Ishikawa (cell line): ENCODE results near the gene BTF3L4.

Experiments used
- CEBPB ChIP-seq: IDR thresholded peaks from 2 replicates; pipeline ENCODE4 v1.6.1; 2012
- CREB1 ChIP-seq: IDR thresholded peaks from 2 replicates; pipeline ENCODE4 v1.6.1; 2012; ENCODE audit warnings: low read depth
- EGR1 ChIP-seq: IDR thresholded peaks from 2 replicates; pipeline ENCODE4 v1.6.1; 2012
- EP300 ChIP-seq: IDR thresholded peaks from 2 replicates; pipeline ENCODE4 v1.6.1; 2012; ENCODE audit warnings: borderline replicate concordance
- FOXM1 ChIP-seq: IDR thresholded peaks from 2 replicates; pipeline ENCODE4 v1.6.1; 2012; ENCODE audit warnings: low read depth, borderline replicate concordance
- NFIC ChIP-seq: IDR thresholded peaks from 2 replicates; pipeline ENCODE4 v1.6.1; 2012
- RAD21 ChIP-seq: IDR thresholded peaks from 2 replicates; pipeline ENCODE4 v1.6.1; 2012; ENCODE audit warnings: low read depth
- TAF1 ChIP-seq: IDR thresholded peaks from 2 replicates; pipeline ENCODE4 v1.6.1; 2012; ENCODE audit warnings: low read depth, mild to moderate bottlenecking
- TCF12 ChIP-seq: IDR thresholded peaks from 2 replicates; pipeline ENCODE4 v1.6.1; 2012; ENCODE audit warnings: low read depth
- TEAD4 ChIP-seq: IDR thresholded peaks from 2 replicates; pipeline ENCODE4 v1.6.1; 2012
- YY1 ChIP-seq: IDR thresholded peaks from 2 replicates; pipeline ENCODE4 v1.6.1; 2012; ENCODE audit warnings: low read depth
- ZBTB7A ChIP-seq: IDR thresholded peaks from 2 replicates; pipeline ENCODE4 v1.6.1; 2012; ENCODE audit warnings: low read depth
- TF ChIP-seq, protein P1 (sequence below): IDR thresholded peaks from 2 replicates; pipeline ENCODE4 v1.6.1; 2012
- TF ChIP-seq, protein P2 (sequence below): IDR thresholded peaks from 2 replicates; pipeline ENCODE4 v1.6.1; 2012; ENCODE audit warnings: low read depth, mild to moderate bottlenecking
- TF ChIP-seq, protein P3 (sequence below): IDR thresholded peaks from 2 replicates; pipeline ENCODE4 v1.6.1; 2012

The BTF3L4 gene

DNA sequence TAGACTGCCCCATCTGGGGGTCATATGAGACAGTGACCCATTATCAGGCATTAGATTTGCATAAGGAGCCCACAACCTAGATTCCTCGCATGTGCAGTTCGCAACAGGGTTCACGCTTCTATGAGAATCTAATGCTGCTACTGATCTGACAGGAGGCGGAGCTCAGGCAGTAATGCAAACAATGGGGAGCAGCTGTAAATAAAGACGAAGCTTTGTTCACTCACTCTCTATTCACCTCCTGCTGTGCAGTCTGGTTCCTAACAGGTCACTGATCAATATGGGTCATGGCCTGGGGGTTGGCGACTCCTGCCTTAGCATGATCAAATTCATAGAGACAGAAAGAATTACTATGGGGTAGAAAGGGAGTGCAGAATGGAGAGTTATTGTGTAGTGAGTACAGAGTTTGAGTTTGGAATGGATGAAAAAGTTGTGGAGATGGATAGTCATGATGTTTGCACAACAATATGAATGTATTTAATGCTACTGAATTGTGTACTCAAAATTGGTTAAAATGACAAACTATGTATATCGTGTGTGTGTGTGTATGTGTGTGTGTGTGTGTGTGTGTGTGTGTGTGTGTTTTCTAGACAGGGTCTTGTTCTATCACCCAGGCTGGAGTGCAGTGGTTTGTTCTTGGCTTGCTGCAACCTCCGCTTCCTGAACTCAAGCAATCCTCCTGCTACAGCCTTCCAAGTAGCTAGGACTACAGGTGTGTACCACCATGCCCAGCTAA is 42.2 kb downstream of the BTF3L4 start:
- TF ChIP-seq, protein P1, sequence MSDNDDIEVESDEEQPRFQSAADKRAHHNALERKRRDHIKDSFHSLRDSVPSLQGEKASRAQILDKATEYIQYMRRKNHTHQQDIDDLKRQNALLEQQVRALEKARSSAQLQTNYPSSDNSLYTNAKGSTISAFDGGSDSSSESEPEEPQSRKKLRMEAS, result no peak
- no peak for TF ChIP-seq TEAD4
- TF ChIP-seq TAF1, result no peak
- TF ChIP-seq, protein P2, sequence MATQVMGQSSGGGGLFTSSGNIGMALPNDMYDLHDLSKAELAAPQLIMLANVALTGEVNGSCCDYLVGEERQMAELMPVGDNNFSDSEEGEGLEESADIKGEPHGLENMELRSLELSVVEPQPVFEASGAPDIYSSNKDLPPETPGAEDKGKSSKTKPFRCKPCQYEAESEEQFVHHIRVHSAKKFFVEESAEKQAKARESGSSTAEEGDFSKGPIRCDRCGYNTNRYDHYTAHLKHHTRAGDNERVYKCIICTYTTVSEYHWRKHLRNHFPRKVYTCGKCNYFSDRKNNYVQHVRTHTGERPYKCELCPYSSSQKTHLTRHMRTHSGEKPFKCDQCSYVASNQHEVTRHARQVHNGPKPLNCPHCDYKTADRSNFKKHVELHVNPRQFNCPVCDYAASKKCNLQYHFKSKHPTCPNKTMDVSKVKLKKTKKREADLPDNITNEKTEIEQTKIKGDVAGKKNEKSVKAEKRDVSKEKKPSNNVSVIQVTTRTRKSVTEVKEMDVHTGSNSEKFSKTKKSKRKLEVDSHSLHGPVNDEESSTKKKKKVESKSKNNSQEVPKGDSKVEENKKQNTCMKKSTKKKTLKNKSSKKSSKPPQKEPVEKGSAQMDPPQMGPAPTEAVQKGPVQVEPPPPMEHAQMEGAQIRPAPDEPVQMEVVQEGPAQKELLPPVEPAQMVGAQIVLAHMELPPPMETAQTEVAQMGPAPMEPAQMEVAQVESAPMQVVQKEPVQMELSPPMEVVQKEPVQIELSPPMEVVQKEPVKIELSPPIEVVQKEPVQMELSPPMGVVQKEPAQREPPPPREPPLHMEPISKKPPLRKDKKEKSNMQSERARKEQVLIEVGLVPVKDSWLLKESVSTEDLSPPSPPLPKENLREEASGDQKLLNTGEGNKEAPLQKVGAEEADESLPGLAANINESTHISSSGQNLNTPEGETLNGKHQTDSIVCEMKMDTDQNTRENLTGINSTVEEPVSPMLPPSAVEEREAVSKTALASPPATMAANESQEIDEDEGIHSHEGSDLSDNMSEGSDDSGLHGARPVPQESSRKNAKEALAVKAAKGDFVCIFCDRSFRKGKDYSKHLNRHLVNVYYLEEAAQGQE, result no peak
- TF ChIP-seq FOXM1, result no peak
- no peak for TF ChIP-seq EP300
- no peak for TF ChIP-seq TCF12
- TF ChIP-seq EGR1, result no peak
- no peak for TF ChIP-seq ZBTB7A
- no peak for TF ChIP-seq RAD21
- TF ChIP-seq CEBPB, result no peak

DNA sequence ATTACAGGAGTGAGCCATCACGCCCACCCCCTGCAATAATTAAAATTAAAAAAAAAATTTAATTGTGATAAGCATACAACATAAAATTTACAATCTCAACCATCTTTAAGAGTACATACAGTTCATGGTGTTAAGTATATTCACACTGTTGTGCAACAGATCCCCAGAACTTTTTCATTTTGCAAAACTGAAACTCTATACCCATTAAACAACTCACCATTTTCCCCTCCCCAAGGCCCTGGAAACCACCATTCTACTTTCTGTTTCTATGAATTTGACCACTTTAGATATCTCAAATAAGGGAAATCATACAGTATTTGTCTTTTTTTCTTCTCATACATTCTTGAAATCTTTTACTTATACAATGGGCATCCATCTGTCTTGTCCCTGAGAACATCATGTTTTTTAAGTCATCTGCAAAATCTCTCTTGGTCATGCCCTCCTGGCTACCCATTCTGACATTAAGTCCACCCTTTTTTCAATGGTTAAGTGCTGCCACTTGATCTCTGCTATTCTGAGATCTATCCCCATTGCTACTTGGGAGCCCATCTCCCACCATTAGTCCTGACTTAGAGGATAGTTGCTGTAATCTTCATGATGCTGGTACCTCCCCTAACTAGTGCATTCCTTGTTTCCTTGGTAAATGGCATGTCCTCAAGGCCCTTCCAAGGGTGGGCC is 46.4 kb downstream of the BTF3L4 start:
- TF ChIP-seq EP300, result no peak
- no peak for TF ChIP-seq CREB1
- no peak for TF ChIP-seq ZBTB7A
- no peak for TF ChIP-seq FOXM1
- TF ChIP-seq, protein P2, result no peak
- no peak for TF ChIP-seq CEBPB
- TF ChIP-seq, protein P1, result no peak
- no peak for TF ChIP-seq YY1
- no peak for TF ChIP-seq TEAD4
- TF ChIP-seq RAD21, result no peak
- TF ChIP-seq EGR1, result no peak
- no peak for TF ChIP-seq TAF1
- TF ChIP-seq TCF12, result no peak
- no peak for TF ChIP-seq NFIC
- TF ChIP-seq, protein P3, sequence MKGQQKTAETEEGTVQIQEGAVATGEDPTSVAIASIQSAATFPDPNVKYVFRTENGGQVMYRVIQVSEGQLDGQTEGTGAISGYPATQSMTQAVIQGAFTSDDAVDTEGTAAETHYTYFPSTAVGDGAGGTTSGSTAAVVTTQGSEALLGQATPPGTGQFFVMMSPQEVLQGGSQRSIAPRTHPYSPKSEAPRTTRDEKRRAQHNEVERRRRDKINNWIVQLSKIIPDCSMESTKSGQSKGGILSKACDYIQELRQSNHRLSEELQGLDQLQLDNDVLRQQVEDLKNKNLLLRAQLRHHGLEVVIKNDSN, result no peak

DNA sequence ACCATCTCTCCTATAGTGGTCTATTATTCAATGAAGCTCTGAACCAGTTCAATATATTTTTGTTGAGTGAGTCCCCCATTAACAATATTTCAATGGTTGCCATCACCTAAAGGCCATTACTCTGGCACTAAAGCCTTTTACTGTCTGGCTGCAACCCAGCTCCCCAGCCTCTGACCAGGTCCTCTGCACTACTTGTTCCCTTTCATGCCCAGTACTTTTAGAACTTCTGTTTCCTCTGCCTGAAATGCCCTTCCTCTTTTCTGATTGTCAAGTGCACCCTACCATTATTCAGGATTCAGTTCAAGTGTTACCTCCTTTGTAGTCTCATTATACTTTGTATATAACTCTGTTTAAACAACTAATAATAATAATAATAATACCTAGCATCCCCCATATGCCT is 55.4 kb downstream of the BTF3L4 start:
- no peak for TF ChIP-seq TAF1
- no peak for TF ChIP-seq TCF12
- TF ChIP-seq RAD21, result no peak
- TF ChIP-seq, protein P3, result no peak
- no peak for TF ChIP-seq EGR1
- no peak for TF ChIP-seq YY1
- TF ChIP-seq CEBPB, result no peak

DNA sequence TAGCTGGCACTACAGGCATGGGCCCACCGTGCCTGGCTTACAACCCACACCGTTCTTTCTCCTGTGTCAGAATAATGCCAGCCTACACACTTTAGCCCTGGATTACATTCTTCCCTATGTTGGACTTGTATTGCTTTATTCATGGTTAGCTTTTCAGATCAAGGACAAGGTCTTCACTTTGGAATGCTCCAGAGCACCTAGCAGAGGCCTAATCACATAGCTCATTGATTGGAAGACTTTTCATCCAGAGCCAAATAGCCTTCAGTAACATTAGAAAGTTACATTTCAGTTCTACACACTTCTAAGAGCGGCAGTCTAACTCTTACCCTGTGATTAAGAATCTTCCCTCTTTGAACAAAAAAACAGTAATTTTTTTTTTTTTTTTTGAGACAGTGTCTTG is 56.4 kb downstream of the BTF3L4 start:
- TF ChIP-seq YY1, result no peak
- TF ChIP-seq RAD21, result no peak
- no peak for TF ChIP-seq TCF12

DNA sequence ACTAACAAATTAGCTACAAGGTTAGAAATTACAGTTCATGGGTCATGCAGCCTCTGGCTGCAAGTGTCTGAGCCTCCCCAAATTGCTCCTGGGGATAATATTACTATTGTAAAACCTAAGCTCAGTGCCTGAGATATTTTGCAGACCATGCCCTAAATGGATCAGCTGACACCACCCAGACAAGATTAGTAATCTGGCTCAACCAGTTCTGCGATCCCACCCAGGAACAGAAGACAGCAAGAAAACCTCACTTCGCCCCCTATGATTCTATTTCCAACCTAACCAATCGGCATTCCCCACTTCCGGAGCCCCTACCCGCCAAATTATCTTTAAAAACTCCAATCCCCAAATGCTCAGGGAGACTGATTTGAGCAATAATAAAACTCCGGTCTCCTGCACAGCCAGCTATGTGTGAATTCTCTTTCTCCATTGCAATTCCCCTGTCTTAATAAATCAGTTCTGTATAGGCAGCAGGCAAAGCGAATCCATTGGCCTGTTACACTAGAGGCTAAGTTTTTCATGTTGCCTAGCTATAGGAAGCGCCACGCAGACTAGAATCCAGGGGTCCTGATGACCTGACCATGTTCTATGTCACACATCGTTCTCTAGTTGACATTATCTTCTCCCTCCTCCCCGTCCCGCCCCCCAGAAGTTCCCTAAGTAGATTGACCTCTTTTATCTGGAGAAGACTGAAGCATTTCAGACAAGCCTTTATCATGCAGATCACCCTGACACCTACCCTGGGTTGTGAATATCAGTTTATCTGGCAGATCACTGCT is 63.4 kb downstream of the BTF3L4 start:
- TF ChIP-seq NFIC (no peak), FOXM1 (no peak), TCF12 (no peak)
- TF ChIP-seq, protein P3, result peak; percentile 43; the same call in 1 of the 2 replicates
